Fibroblast of lung (primary cell): Measurements from ENCODE around the gene C1orf167. TPM values are rescaled to one million over a fixed set of nuclear protein-coding genes. Genes with fewer than 3 reads are reported as not detected.

ENCODE experiments used
- DNase-seq, 2 donors: peaks; one replicate each; pipeline versions ENCODE4 v3.0.0 to v3.0.0-alpha.2; 2010; ENCODE audit warnings: low read depth in 2 of 2
- H2AFZ ChIP-seq: 2 replicates; pipeline ENCODE4 v1.5.1; 2012; ENCODE audit warnings: low read length, control low read depth, inconsistent platforms
- H3K27ac ChIP-seq: 2 replicates; pipeline ENCODE4 v1.5.1; 2011; ENCODE audit warnings: low read length, control low read depth; ENCODE audit not compliant: insufficient read depth
- H3K27me3 ChIP-seq: 2 replicates; pipeline ENCODE4 v1.5.1; 2011; ENCODE audit warnings: mild to moderate bottlenecking, low read length; ENCODE audit not compliant: control insufficient read depth, insufficient read depth
- H3K36me3 ChIP-seq: 2 replicates; pipeline ENCODE4 v1.5.1; 2011; ENCODE audit warnings: low read length; ENCODE audit not compliant: control insufficient read depth, insufficient read depth
- H3K4me1 ChIP-seq: 2 replicates; pipeline ENCODE4 v1.5.1; 2011; ENCODE audit warnings: low read length; ENCODE audit not compliant: control insufficient read depth, insufficient read depth; ENCODE audit errors: extremely low read depth
- H3K4me2 ChIP-seq: 2 replicates; pipeline ENCODE4 v1.5.1; 2011; ENCODE audit warnings: low read length, control low read depth; ENCODE audit not compliant: insufficient read depth; ENCODE audit errors: extremely low read depth
- H3K4me3 ChIP-seq, 4 experiments: fragments of 200-600 bp in 1 of 4; sonication (generic) in 1 of 4; replicated peaks in 1 of 4; 2 replicates each; pipeline ENCODE4 v1.5.1; 2011 to 2016; ENCODE audit warnings: low read length in 4 of 4, low read depth in 3 of 4, mild to moderate bottlenecking in 3 of 4, control low read depth in 2 of 4, inconsistent platforms in 1 of 4, mixed read lengths in 1 of 4; ENCODE audit not compliant: insufficient read depth in 1 of 4; ENCODE audit errors: control extremely low read depth in 1 of 4
- H3K79me2 ChIP-seq: 2 replicates; pipeline ENCODE4 v1.5.1; 2012; ENCODE audit warnings: mild to moderate bottlenecking, low read length, inconsistent platforms; ENCODE audit not compliant: control insufficient read depth, insufficient read depth
- H3K9ac ChIP-seq: 2 replicates; pipeline ENCODE4 v1.5.1; 2011; ENCODE audit warnings: mild to moderate bottlenecking, low read length, control low read depth; ENCODE audit not compliant: insufficient read depth
- H3K9me3 ChIP-seq: 2 replicates; pipeline ENCODE4 v1.5.1; 2012; ENCODE audit warnings: low read depth, low read length; ENCODE audit not compliant: control insufficient read depth, insufficient read depth
- H4K20me1 ChIP-seq: 2 replicates; pipeline ENCODE4 v1.5.1; 2011; ENCODE audit warnings: low read length; ENCODE audit not compliant: control insufficient read depth, insufficient read depth; ENCODE audit errors: extremely low read depth
- CTCF ChIP-seq, 2 donors: IDR thresholded peaks in 1 of 2; conservative IDR thresholded peaks in 1 of 2; 1 replicate in 1 of 2; 2 replicates in 1 of 2; pipeline ENCODE4 v1.5.1; 2011 to 2012; ENCODE audit warnings: low read length in 2 of 2, control low read depth in 1 of 2, inconsistent platforms in 1 of 2, low read depth in 1 of 2, mild to moderate bottlenecking in 1 of 2
- EZH2 ChIP-seq: IDR thresholded peaks from 2 replicates; pipeline ENCODE4 v1.5.1; 2012; ENCODE audit warnings: low read length, control low read depth, mild to moderate bottlenecking; ENCODE audit errors: missing control alignments
- polyA plus RNA-seq, 2 donors: library from polyadenylated mRNA; depleted of rRNA in 1 of 2; stranded (reverse) in 1 of 2; unstranded in 1 of 2; fragments of >200 nt; gene quantifications; 2 replicates each; pipeline ENCODE4 v1.2.1, GENCODE V29; 2011 to 2012; ENCODE audit warnings: missing spikeins in 1 of 2
- total RNA-seq: library from RNA; depleted of rRNA; stranded (reverse); fragments of >200 nt; gene quantifications from 2 replicates; pipeline ENCODE4 v1.2.1, GENCODE V29; 2014

C1orf167 gene
- total and polyA plus RNA-seq, 2 donors (not counting 1 experiment from before 2014, with no cell fraction given) = 0.39 to 0.99 TPM

GRCh38 chr1:11764115-11764514 lies 2.1 kb downstream of the C1orf167 start:
- Histone ChIP-seq H3K27ac (no peak overlapping the region), H3K9me3 (no peaks in the 10 kb centered on the region), H3K4me2 (no peak overlapping the region), H3K9ac (no peak overlapping the region), H3K36me3 (no peaks in the 10 kb centered on the region), H3K27me3 (peaks cover 14% of the 10 kb centered on the region), H3K4me3 (no peak overlapping the region), H3K79me2 (no peaks in the 10 kb centered on the region), H4K20me1 (no peaks in the 10 kb centered on the region), H2AFZ (no peak overlapping the region), H3K4me1 (no peaks in the 10 kb centered on the region)
- TF ChIP-seq EZH2 (no peak), CTCF (conservative IDR thresholded peaks at IDR 0.05 in 1 of 2, IDR thresholded peaks at IDR 0.05 in 1 of 2; ENCODE audit: low read depth in 1 of 2, low read length in 2 of 2) (no peak)
- no peak for DNase-seq

- Histone ChIP-seq H3K9ac (no peak overlapping the region), H4K20me1 (no peaks in the 10 kb centered on the region), H3K4me3 (no peak overlapping the region), H3K4me2 (no peak overlapping the region), H3K36me3 (no peaks in the 10 kb centered on the region), H3K79me2 (no peaks in the 10 kb centered on the region), H3K27ac (no peak overlapping the region), H3K4me1 (no peaks in the 10 kb centered on the region), H3K27me3 (peaks cover 14% of the 10 kb centered on the region), H3K9me3 (no peaks in the 10 kb centered on the region), H2AFZ (no peak overlapping the region)
- DNase-seq = no peak
- TF ChIP-seq CTCF (conservative IDR thresholded peaks at IDR 0.05 in 1 of 2, IDR thresholded peaks at IDR 0.05 in 1 of 2; ENCODE audit: low read depth in 1 of 2, low read length in 2 of 2) (no peak), EZH2 (no peak)
Measured at GRCh38 chr1:11764519-11764918, 2.5 kb downstream of the C1orf167 start.

DNA sequence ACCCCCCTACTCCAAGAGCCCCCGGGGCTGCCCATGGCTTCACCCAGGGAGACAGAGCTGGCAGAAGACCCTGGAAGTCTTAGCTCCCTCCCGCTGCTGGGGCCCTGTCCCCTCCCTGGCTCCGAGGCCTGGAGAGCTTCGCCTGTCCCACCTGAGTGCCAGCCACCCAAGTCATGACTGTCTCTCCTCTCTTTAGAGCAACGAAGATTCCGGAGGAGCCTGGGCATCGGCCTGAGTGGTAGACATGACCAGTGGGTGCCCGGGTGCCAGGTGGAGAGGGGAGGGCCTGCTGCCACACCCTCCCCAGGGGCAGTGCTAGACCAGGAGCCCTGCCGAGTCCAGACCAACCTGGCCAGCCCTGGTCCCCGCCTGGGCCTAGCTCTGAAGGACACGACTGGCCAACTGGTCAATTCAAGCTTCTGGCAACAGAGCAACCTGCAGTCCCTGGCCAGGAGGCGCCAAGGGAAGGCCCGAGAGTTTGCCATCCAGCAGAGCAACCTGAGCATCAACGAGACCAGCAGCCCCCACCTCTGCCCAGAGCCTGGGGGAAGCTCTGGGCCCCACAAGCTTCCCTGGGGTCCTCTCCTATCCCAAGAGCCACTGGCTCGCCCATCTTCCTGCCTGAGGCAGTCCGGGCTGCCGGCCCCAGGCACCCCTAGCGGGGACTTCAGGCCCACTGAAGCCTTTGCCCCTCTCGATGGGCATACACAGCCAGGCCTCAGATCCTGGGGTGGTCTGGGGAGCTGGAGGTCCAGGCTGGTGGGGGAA lies 3.9 kb downstream of the C1orf167 start:
- H3K79me2 ChIP-seq = no peaks in the 10 kb centered on the region
- H3K9ac ChIP-seq = no peak overlapping the region
- H2AFZ ChIP-seq = no peak overlapping the region
- peaks cover 14% of the 10 kb centered on the region for H3K27me3 ChIP-seq
- no peaks in the 10 kb centered on the region for H3K36me3 ChIP-seq
- no peak for DNase-seq
- H3K27ac ChIP-seq = no peak overlapping the region
- H4K20me1 ChIP-seq = no peaks in the 10 kb centered on the region
- no peaks in the 10 kb centered on the region for H3K4me1 ChIP-seq
- H3K9me3 ChIP-seq = no peaks in the 10 kb centered on the region
- TF ChIP-seq CTCF (conservative IDR thresholded peaks at IDR 0.05 in 1 of 2, IDR thresholded peaks at IDR 0.05 in 1 of 2; ENCODE audit: low read depth in 1 of 2, low read length in 2 of 2) (no peak), EZH2 (no peak)
- H3K4me3 ChIP-seq = no peak overlapping the region
- H3K4me2 ChIP-seq = no peak overlapping the region
